GM12874 (cell line): ENCODE data around the gene IGSF11.
A peak's percentile ranks its signal among the peaks of the same experiment; 100 is the strongest.

ENCODE experiments used
- CTCF ChIP-seq: IDR thresholded peaks from 2 replicates; pipeline ENCODE4 v1.5.1; 2011; ENCODE audit warnings: low read depth, mild to moderate bottlenecking, control low read depth, low read length, moderate library complexity; ENCODE audit not compliant: insufficient read depth

IGSF11 gene

GRCh38 chr3:119034256-119035013, at the start of gene IGSF11:
IGSF11 (minus strand) TSS chr3:119034846; CDS start chr3:119034582, 264 bp downstream.
- peak; percentile 75 for TF ChIP-seq CTCF

- no peak for TF ChIP-seq CTCF
Observed at GRCh38 chr3:119080364-119080763, 45.7 kb upstream of the IGSF11 start.

GRCh38 chr3:119073258-119074001, 38.8 kb upstream of the IGSF11 start:
- no peak for TF ChIP-seq CTCF

- TF ChIP-seq CTCF: no peak
Observed at GRCh38 chr3:119069725-119070124, 35.1 kb upstream of the IGSF11 start.

- no peak for TF ChIP-seq CTCF
Observed at GRCh38 chr3:119063471-119063870, 28.8 kb upstream of the IGSF11 start.

GRCh38 chr3:119062892-119063291, 28.2 kb upstream of the IGSF11 start:
- no peak for TF ChIP-seq CTCF

GRCh38 chr3:119044593-119044992, 9.9 kb upstream of the IGSF11 start:
- no peak for TF ChIP-seq CTCF
